HepG2 (cell line): ENCODE results near the gene DAAM1. TPM values are rescaled to one million over a fixed set of nuclear protein-coding genes. Genes with fewer than 3 reads are reported as not detected.

Experiments
- BCL6 ChIP-seq: IDR thresholded peaks from 2 replicates; pipeline ENCODE4 v1.6.1; 2016; ENCODE audit warnings: missing genetic modification reagents, missing compliant biosample characterization
- BHLHE40 ChIP-seq: IDR thresholded peaks from 2 replicates; pipeline ENCODE4 v1.6.1; 2011; ENCODE audit warnings: low read length, improper control_type of control experiment
- CREB1 ChIP-seq, 2 experiments: fragments of 450-650 bp in 1 of 2; IDR thresholded peaks; 2 replicates each; pipeline ENCODE4 v1.6.1; 2016 to 2017; ENCODE audit warnings: control low read depth in 1 of 2, mild to moderate bottlenecking in 1 of 2, missing compliant biosample characterization in 1 of 2, missing genetic modification characterization in 1 of 2
- FOXA1 ChIP-seq, 2 experiments: fragments of 450-650 bp in 1 of 2; sonication (generic) in 1 of 2; formaldehyde crosslinking in 1 of 2; IDR thresholded peaks; 2 replicates each; pipeline versions ENCODE4 v1.4.0 to v1.6.1; 2016 to 2020; ENCODE audit warnings: missing genetic modification reagents in 1 of 2
- HMG20A ChIP-seq: IDR thresholded peaks from 2 replicates; pipeline ENCODE4 v1.6.1; 2016; ENCODE audit warnings: borderline replicate concordance
- IKZF1 ChIP-seq: fragments of 450-650 bp; IDR thresholded peaks from 2 replicates; pipeline ENCODE4 v1.7.1; 2016
- MED13 ChIP-seq: sonication (generic); formaldehyde crosslinking; IDR thresholded peaks from 2 replicates; pipeline ENCODE4 v1.5.0; 2020; ENCODE audit warnings: missing genetic modification reagents
- PAWR ChIP-seq: sonication (generic); formaldehyde crosslinking; IDR thresholded peaks from 2 replicates; pipeline ENCODE4 v1.4.0; 2020; ENCODE audit warnings: missing genetic modification reagents, mild to moderate bottlenecking, borderline replicate concordance
- RBAK ChIP-seq: sonication (generic); formaldehyde crosslinking; IDR thresholded peaks from 2 replicates; pipeline ENCODE4 v1.5.1; 2020; ENCODE audit warnings: mild to moderate bottlenecking, missing genetic modification reagents
- RBFOX2 ChIP-seq: fragments of 200-400 bp; formaldehyde crosslinking; IDR thresholded peaks from 2 replicates; pipeline ENCODE4 v1.6.1; 2017; ENCODE audit warnings: low read depth, mild to moderate bottlenecking, low read length
- RBM22 ChIP-seq: fragments of 200-400 bp; formaldehyde crosslinking; optimal IDR thresholded peaks from 2 replicates; pipeline ENCODE3; 2017; ENCODE audit warnings: mild to moderate bottlenecking, low read length, moderate library complexity
- RFX5 ChIP-seq: IDR thresholded peaks from 2 replicates; pipeline ENCODE4 v1.6.1; 2011; ENCODE audit warnings: low read depth, low read length, improper control_type of control experiment
- SAP130 ChIP-seq: IDR thresholded peaks from 2 replicates; pipeline ENCODE4 v1.6.1; 2016; ENCODE audit warnings: low read depth
- SOX5 ChIP-seq: IDR thresholded peaks from 2 replicates; pipeline ENCODE4 v1.6.1; 2016; ENCODE audit warnings: borderline replicate concordance
- ZBTB38 ChIP-seq: sonication (generic); formaldehyde crosslinking; IDR thresholded peaks from 2 replicates; pipeline ENCODE4 v1.5.1; 2020; ENCODE audit warnings: mild to moderate bottlenecking, missing genetic modification reagents
- ZNF331 ChIP-seq: sonication (generic); formaldehyde crosslinking; IDR thresholded peaks from 2 replicates; pipeline ENCODE4 v1.4.0; 2020; ENCODE audit warnings: missing genetic modification reagents
- ZNF335 ChIP-seq: sonication (generic); formaldehyde crosslinking; IDR thresholded peaks from 2 replicates; pipeline ENCODE4 v1.4.0; 2020; ENCODE audit warnings: missing genetic modification reagents
- ZNF883 ChIP-seq: sonication (generic); formaldehyde crosslinking; IDR thresholded peaks from 2 replicates; pipeline ENCODE4 v1.5.1; 2020; ENCODE audit warnings: mild to moderate bottlenecking, missing genetic modification reagents; ENCODE audit errors: not compliant biosample characterization
- polyA plus RNA-seq, 8 experiments: library from polyadenylated mRNA; depleted of rRNA in 3 of 8; stranded (reverse) in 7 of 8; unstranded in 1 of 8; fragments of >200 nt; fragmentation: Illumina TruSeq in 4 of 8; extraction: Trizol in 4 of 8; gene quantifications; 2 replicates each; pipeline versions ENCODE4 v1.2.1 to v1.2.3, GENCODE V29; 2011 to 2016; ENCODE audit warnings: low read depth in 4 of 8, missing spikeins in 1 of 8, mixed read lengths in 1 of 8; ENCODE audit not compliant: insufficient read depth in 1 of 8
- total RNA-seq, 5 experiments: library from RNA; depleted of rRNA; stranded (reverse); fragments of >200 nt; fragmentation: Illumina TruSeq; extraction: Trizol; gene quantifications; 2 replicates each; pipeline ENCODE4 v1.2.3, GENCODE V29; 2016; ENCODE audit warnings: low read depth in 1 of 5
- TF ChIP-seq, protein P1 (sequence below): sonication (generic); formaldehyde crosslinking; IDR thresholded peaks from 2 replicates; pipeline ENCODE4 v1.4.0; 2020; ENCODE audit warnings: mild to moderate bottlenecking, low read depth, missing genetic modification reagents
- TF ChIP-seq, protein P2 (sequence below): IDR thresholded peaks from 2 replicates; pipeline ENCODE4 v1.4.0; 2020; ENCODE audit warnings: mild to moderate bottlenecking, missing genetic modification reagents
- TF ChIP-seq, protein P3 (sequence below): IDR thresholded peaks from 2 replicates; pipeline ENCODE4 v1.6.1; 2018; ENCODE audit warnings: missing genetic modification reagents
- TF ChIP-seq, protein P4 (sequence below): IDR thresholded peaks from 2 replicates; pipeline ENCODE4 v1.6.1; 2016; ENCODE audit warnings: low read depth
- TF ChIP-seq, protein P5 (sequence below): sonication (generic); formaldehyde crosslinking; IDR thresholded peaks from 2 replicates; pipeline ENCODE4 v1.8.1; 2023; ENCODE audit warnings: missing genetic modification reagents, inconsistent platforms, borderline replicate concordance

The DAAM1 gene
- total and polyA plus RNA-seq, 2 of the 13 experiments (the other 11 are each of a cell fraction or from before 2014, with no cell fraction given), result 10.9 to 24.5 TPM

DNA sequence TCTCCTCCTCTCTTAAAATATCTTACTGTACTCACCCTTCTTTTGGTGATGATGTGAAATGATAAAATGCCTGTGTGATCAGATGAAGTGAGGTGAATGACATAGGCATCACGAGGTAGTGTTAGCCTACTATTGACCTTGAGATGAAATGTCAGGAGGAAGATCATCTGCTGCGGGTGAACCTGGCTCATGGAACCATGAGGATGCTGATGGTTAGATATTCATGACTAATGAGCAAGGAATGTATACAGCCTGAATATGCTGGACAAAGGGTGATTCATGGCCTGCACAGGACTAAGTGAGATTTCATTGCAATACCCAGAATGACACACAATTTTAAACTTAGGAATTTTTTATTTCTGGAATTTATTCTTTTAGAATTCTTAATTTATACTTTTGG is 89.6 kb downstream of the DAAM1 start (continued):
- TF ChIP-seq, protein P1, sequence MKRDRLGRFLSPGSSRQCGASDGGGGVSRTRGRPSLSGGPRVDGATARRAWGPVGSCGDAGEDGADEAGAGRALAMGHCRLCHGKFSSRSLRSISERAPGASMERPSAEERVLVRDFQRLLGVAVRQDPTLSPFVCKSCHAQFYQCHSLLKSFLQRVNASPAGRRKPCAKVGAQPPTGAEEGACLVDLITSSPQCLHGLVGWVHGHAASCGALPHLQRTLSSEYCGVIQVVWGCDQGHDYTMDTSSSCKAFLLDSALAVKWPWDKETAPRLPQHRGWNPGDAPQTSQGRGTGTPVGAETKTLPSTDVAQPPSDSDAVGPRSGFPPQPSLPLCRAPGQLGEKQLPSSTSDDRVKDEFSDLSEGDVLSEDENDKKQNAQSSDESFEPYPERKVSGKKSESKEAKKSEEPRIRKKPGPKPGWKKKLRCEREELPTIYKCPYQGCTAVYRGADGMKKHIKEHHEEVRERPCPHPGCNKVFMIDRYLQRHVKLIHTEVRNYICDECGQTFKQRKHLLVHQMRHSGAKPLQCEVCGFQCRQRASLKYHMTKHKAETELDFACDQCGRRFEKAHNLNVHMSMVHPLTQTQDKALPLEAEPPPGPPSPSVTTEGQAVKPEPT (CRISPR knock-in tag), result no peak
- TF ChIP-seq BCL6, result no peak
- peak; percentile 57; the same call in 1 of the 2 replicates for TF ChIP-seq SOX5 (CRISPR knock-in tag)
- no peak for TF ChIP-seq RFX5
- no peak for TF ChIP-seq ZNF335 (CRISPR knock-in tag)
- no peak for TF ChIP-seq ZBTB38 (CRISPR knock-in tag)
- TF ChIP-seq, protein P2, sequence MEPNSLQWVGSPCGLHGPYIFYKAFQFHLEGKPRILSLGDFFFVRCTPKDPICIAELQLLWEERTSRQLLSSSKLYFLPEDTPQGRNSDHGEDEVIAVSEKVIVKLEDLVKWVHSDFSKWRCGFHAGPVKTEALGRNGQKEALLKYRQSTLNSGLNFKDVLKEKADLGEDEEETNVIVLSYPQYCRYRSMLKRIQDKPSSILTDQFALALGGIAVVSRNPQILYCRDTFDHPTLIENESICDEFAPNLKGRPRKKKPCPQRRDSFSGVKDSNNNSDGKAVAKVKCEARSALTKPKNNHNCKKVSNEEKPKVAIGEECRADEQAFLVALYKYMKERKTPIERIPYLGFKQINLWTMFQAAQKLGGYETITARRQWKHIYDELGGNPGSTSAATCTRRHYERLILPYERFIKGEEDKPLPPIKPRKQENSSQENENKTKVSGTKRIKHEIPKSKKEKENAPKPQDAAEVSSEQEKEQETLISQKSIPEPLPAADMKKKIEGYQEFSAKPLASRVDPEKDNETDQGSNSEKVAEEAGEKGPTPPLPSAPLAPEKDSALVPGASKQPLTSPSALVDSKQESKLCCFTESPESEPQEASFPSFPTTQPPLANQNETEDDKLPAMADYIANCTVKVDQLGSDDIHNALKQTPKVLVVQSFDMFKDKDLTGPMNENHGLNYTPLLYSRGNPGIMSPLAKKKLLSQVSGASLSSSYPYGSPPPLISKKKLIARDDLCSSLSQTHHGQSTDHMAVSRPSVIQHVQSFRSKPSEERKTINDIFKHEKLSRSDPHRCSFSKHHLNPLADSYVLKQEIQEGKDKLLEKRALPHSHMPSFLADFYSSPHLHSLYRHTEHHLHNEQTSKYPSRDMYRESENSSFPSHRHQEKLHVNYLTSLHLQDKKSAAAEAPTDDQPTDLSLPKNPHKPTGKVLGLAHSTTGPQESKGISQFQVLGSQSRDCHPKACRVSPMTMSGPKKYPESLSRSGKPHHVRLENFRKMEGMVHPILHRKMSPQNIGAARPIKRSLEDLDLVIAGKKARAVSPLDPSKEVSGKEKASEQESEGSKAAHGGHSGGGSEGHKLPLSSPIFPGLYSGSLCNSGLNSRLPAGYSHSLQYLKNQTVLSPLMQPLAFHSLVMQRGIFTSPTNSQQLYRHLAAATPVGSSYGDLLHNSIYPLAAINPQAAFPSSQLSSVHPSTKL (CRISPR knock-in tag), result peak; percentile 86
- TF ChIP-seq ZNF883, result no peak
- TF ChIP-seq ZNF331 (CRISPR knock-in tag), result 0 out of 2 replicates have a peak, but pooled peaks have one; percentile 39
- TF ChIP-seq RBM22, result peak; percentile 74
- TF ChIP-seq RBAK, result no peak
- TF ChIP-seq CREB1 (IDR thresholded peaks at IDR 0.05), result peak; percentile 33; the same call in 1 of the 2 replicates
- TF ChIP-seq CREB1 (CRISPR knock-in tag; IDR thresholded peaks at IDR 0.05), result 0 out of 2 replicates have a peak, but pooled peaks have one; percentile 26
- no peak for TF ChIP-seq FOXA1 (IDR thresholded peaks at IDR 0.05)
- peak; percentile 44 for TF ChIP-seq FOXA1 (CRISPR knock-in tag; IDR thresholded peaks at IDR 0.05)
- TF ChIP-seq, protein P3, sequence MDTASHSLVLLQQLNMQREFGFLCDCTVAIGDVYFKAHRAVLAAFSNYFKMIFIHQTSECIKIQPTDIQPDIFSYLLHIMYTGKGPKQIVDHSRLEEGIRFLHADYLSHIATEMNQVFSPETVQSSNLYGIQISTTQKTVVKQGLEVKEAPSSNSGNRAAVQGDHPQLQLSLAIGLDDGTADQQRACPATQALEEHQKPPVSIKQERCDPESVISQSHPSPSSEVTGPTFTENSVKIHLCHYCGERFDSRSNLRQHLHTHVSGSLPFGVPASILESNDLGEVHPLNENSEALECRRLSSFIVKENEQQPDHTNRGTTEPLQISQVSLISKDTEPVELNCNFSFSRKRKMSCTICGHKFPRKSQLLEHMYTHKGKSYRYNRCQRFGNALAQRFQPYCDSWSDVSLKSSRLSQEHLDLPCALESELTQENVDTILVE (CRISPR knock-in tag), result no peak
- TF ChIP-seq, protein P4, sequence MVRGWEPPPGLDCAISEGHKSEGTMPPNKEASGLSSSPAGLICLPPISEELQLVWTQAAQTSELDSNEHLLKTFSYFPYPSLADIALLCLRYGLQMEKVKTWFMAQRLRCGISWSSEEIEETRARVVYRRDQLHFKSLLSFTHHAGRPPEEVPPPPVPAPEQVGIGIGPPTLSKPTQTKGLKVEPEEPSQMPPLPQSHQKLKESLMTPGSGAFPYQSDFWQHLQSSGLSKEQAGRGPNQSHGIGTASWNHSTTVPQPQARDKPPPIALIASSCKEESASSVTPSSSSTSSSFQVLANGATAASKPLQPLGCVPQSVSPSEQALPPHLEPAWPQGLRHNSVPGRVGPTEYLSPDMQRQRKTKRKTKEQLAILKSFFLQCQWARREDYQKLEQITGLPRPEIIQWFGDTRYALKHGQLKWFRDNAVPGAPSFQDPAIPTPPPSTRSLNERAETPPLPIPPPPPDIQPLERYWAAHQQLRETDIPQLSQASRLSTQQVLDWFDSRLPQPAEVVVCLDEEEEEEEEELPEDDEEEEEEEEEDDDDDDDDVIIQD, result peak; percentile 84
- no peak for TF ChIP-seq IKZF1
- 0 out of 2 replicates have a peak, but pooled peaks have one; percentile 12 for TF ChIP-seq BHLHE40
- TF ChIP-seq RBFOX2, result no peak
- TF ChIP-seq, protein P5, sequence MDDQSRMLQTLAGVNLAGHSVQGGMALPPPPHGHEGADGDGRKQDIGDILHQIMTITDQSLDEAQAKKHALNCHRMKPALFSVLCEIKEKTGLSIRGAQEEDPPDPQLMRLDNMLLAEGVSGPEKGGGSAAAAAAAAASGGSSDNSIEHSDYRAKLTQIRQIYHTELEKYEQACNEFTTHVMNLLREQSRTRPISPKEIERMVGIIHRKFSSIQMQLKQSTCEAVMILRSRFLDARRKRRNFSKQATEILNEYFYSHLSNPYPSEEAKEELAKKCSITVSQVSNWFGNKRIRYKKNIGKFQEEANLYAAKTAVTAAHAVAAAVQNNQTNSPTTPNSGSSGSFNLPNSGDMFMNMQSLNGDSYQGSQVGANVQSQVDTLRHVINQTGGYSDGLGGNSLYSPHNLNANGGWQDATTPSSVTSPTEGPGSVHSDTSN (CRISPR knock-in tag), result no peak
- peak; percentile 76 for TF ChIP-seq SAP130 (CRISPR knock-in tag)
- TF ChIP-seq MED13 (CRISPR knock-in tag), result no peak
- TF ChIP-seq HMG20A (CRISPR knock-in tag), result peak; percentile 79; the same call in 1 of the 2 replicates
- no peak for TF ChIP-seq PAWR (CRISPR knock-in tag)
